DOHH2 (cell line): Measurements from ENCODE around the gene ZDHHC18.
A peak's percentile ranks its signal among the peaks of the same experiment; 100 is the strongest.

Source experiments
- H3F3A ChIP-seq: fragments of 200-600 bp; sonication (generic), shearing (Covaris generic); 2 replicates; pipeline ENCODE4 v1.6.0; 2016; ENCODE audit warnings: antibody characterized with exemption, mild to moderate bottlenecking; ENCODE audit not compliant: control insufficient read depth, insufficient read depth
- H3K27ac ChIP-seq: fragments of 200-600 bp; sonication (generic); 2 replicates; pipeline ENCODE4 v1.5.1; 2014; ENCODE audit warnings: low read depth, mild to moderate bottlenecking, low read length, moderate library complexity
- H3K27me3 ChIP-seq: fragments of 200-600 bp; sonication (generic); 2 replicates; pipeline ENCODE4 v1.6.1; 2014; ENCODE audit warnings: mild to moderate bottlenecking, low read length, mixed read lengths; ENCODE audit not compliant: control insufficient read depth
- H3K36me3 ChIP-seq: fragments of 200-600 bp; sonication (generic); 2 replicates; pipeline ENCODE4 v1.6.1; 2014; ENCODE audit warnings: mild to moderate bottlenecking, low read length, moderate library complexity, mixed read lengths; ENCODE audit not compliant: control insufficient read depth
- H3K4me1 ChIP-seq: fragments of 200-600 bp; sonication (generic); 2 replicates; pipeline ENCODE4 v1.6.1; 2014; ENCODE audit warnings: mild to moderate bottlenecking, low read length, mixed read lengths; ENCODE audit not compliant: control insufficient read depth
- H3K4me2 ChIP-seq: fragments of 200-600 bp; sonication (generic); 2 replicates; pipeline ENCODE4 v1.6.0; 2014; ENCODE audit warnings: mild to moderate bottlenecking, low read length, moderate library complexity
- H3K4me3 ChIP-seq: fragments of 200-600 bp; sonication (generic); 2 replicates; pipeline ENCODE4 v1.5.1; 2014; ENCODE audit warnings: mild to moderate bottlenecking, low read length, mixed read lengths
- H3K79me2 ChIP-seq: fragments of 200-600 bp; sonication (generic); 2 replicates; pipeline ENCODE4 v1.6.1; 2014; ENCODE audit warnings: mild to moderate bottlenecking, low read length, mixed read lengths; ENCODE audit not compliant: control insufficient read depth
- H3K9me2 ChIP-seq: fragments of 200-600 bp; sonication (generic); replicated peaks from 2 replicates; pipeline ENCODE4 v1.6.1; 2014; ENCODE audit warnings: mild to moderate bottlenecking, low read length, mixed read lengths; ENCODE audit not compliant: control insufficient read depth
- H3K9me3 ChIP-seq: fragments of 200-600 bp; sonication (generic); 2 replicates; pipeline ENCODE4 v1.6.1; 2014; ENCODE audit warnings: antibody characterized with exemption, low read length, mixed read lengths; ENCODE audit not compliant: control insufficient read depth, insufficient read depth
- H4K20me1 ChIP-seq: fragments of 200-600 bp; sonication (generic); 2 replicates; pipeline ENCODE4 v1.6.0; 2014; ENCODE audit warnings: low read depth, mild to moderate bottlenecking, antibody characterized with exemption, low read length, moderate library complexity; ENCODE audit not compliant: control insufficient read depth, insufficient read depth
- EZH2phosphoT487 ChIP-seq: fragments of 200-600 bp; sonication (generic); IDR thresholded peaks from 2 replicates; pipeline ENCODE4 v1.6.1; 2017; ENCODE audit warnings: borderline replicate concordance, mild to moderate bottlenecking, antibody characterized with exemption, low read length, moderate library complexity, mixed read lengths
- TF ChIP-seq, protein P1 (sequence below): fragments of 200-600 bp; sonication (generic); IDR thresholded peaks from one replicate; pipeline ENCODE4 v1.5.1; 2014; ENCODE audit warnings: antibody characterized with exemption, mild to moderate bottlenecking, low read depth, low read length; ENCODE audit not compliant: poor library complexity, severe bottlenecking

ZDHHC18 gene

DNA sequence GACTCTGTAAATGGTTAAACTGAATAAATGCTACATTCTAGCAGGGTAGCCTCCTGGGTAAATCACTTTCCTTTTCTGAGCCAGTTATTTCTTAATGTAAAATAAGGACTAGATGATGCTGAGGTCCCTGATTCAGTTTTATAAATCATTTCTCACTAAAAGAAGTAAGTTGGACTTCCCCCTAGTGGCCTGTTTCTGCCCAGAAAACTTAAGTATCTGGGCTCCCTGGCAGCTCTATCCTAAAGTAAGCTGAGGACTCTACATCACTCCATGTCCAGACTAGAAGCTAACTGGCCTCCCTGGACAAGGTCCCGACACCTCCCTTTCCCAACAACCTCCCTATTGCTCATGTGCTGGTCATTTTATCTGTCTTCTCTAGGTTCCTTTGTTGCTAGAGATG lies 60.6 kb downstream of the ZDHHC18 start:
- Histone ChIP-seq H3K4me2 (no peak overlapping the region), H3K4me3 (no peak overlapping the region), H3K79me2 (peaks cover 26% of the 10 kb centered on the region), H3K27me3 (no peaks in the 10 kb centered on the region), H3K36me3 (peaks cover 74% of the 10 kb centered on the region), H3F3A (peaks cover 15% of the 10 kb centered on the region), H3K9me3 (no peaks in the 10 kb centered on the region), H3K4me1 (peaks cover 21% of the 10 kb centered on the region), H3K9me2 (no peaks in the 10 kb centered on the region), H3K27ac (no peak overlapping the region), H4K20me1 (0 out of 2 replicates have a peak, but pooled peaks cover 9% of the 10 kb centered on the region)
- TF ChIP-seq, protein P1, sequence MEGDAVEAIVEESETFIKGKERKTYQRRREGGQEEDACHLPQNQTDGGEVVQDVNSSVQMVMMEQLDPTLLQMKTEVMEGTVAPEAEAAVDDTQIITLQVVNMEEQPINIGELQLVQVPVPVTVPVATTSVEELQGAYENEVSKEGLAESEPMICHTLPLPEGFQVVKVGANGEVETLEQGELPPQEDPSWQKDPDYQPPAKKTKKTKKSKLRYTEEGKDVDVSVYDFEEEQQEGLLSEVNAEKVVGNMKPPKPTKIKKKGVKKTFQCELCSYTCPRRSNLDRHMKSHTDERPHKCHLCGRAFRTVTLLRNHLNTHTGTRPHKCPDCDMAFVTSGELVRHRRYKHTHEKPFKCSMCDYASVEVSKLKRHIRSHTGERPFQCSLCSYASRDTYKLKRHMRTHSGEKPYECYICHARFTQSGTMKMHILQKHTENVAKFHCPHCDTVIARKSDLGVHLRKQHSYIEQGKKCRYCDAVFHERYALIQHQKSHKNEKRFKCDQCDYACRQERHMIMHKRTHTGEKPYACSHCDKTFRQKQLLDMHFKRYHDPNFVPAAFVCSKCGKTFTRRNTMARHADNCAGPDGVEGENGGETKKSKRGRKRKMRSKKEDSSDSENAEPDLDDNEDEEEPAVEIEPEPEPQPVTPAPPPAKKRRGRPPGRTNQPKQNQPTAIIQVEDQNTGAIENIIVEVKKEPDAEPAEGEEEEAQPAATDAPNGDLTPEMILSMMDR = peak; percentile 44
- TF ChIP-seq EZH2phosphoT487 = no peak

GRCh38 chr1:26888231-26888630 lies 61.7 kb downstream of the ZDHHC18 start:
- Histone ChIP-seq H3K4me3 (peak overlapping the region; percentile 93; the same call in 1 of the 2 replicates), H3K36me3 (peaks cover 75% of the 10 kb centered on the region), H3K9me2 (no peaks in the 10 kb centered on the region), H3K79me2 (peaks cover 26% of the 10 kb centered on the region), H3K4me1 (peaks cover 21% of the 10 kb centered on the region), H3K27ac (no peak overlapping the region), H3F3A (peaks cover 15% of the 10 kb centered on the region), H3K4me2 (peak overlapping the region; percentile 86), H3K9me3 (no peaks in the 10 kb centered on the region), H4K20me1 (0 out of 2 replicates have a peak, but pooled peaks cover 9% of the 10 kb centered on the region), H3K27me3 (no peaks in the 10 kb centered on the region)
- TF ChIP-seq EZH2phosphoT487 = no peak
- TF ChIP-seq, protein P1 = no peak

GRCh38 chr1:26889551-26890466 lies 63.3 kb downstream of the ZDHHC18 start, which contains the start of gene GPN2:
TSS of gene GPN2 (minus strand) at chr1:26890283. CDS start at chr1:26890096, 187 bp downstream.
- Histone ChIP-seq H3F3A (peaks cover 15% of the 10 kb centered on the region), H4K20me1 (0 out of 2 replicates have a peak, but pooled peaks cover 9% of the 10 kb centered on the region), H3K4me2 (peak within 1 kb of the TSS; percentile 86), H3K36me3 (peaks cover 68% of the 10 kb centered on the region), H3K27ac (peak within 1 kb of the TSS; percentile 61), H3K9me2 (no peaks in the 10 kb centered on the region), H3K4me3 (peak within 1 kb of the TSS; percentile 93), H3K9me3 (no peaks in the 10 kb centered on the region), H3K4me1 (peaks cover 21% of the 10 kb centered on the region), H3K79me2 (peaks cover 30% of the 10 kb centered on the region), H3K27me3 (no peaks in the 10 kb centered on the region)
- TF ChIP-seq, protein P1 = no peak
- no peak for TF ChIP-seq EZH2phosphoT487
